ENCODE data around the gene GPR162. TPM values are rescaled to one million over a fixed set of nuclear protein-coding genes. Genes with fewer than 3 reads are reported as not detected.
A peak's percentile ranks its signal among the peaks of the same experiment; 100 is the strongest.

Gene GPR162
- total RNA-seq, 1 experiment from 2014 or later, result 6.1 TPM

- H4K8ac ChIP-seq (replicated peaks; ENCODE audit: insufficient read length, low read depth, low read length), result no peak within 1 kb of the TSS
- H3K79me1 ChIP-seq (ENCODE audit: insufficient read depth, low read depth, low read length, poor library complexity, severe bottlenecking), result no peaks in the 10 kb centered on the region
- WGBS (ENCODE audit: extremely low coverage, insufficient read length, low lambda C conversion rate), result no CpG with 5 or more reads among the region's 24 CpGs
- H3K23ac ChIP-seq (ENCODE audit: insufficient read length, low read depth, low read length), result no peak within 1 kb of the TSS
- no peak within 1 kb of the TSS for H2BK5ac ChIP-seq (ENCODE audit: insufficient read length, low read length)
- Mint-ChIP-seq H3K27ac (peak within 1 kb of the TSS in 2 of 3 experiments; percentile 39 to 67; a peak in 3 of 7 replicates), H3K36me3 (ENCODE audit: insufficient read depth in 1 of 3, low read depth in 3 of 3) (peaks cover 29 to 73% (median 70%) of the 10 kb centered on the region in 3 experiments), H3K4me3 (no peak within 1 kb of the TSS), H3K9me3 (no peaks in the 10 kb centered on the region; a peak in 1 of 5 replicates), H3K4me1 (peaks cover 4 to 21% of the 10 kb centered on the region in 2 experiments; a peak in 3 of 4 replicates), H3K27me3 (ENCODE audit: low read depth) (no peaks in the 10 kb centered on the region)
- no peak within 1 kb of the TSS for H2BK12ac ChIP-seq (ENCODE audit: insufficient read length, low read depth, low read length)
- H2AK5ac ChIP-seq (ENCODE audit: insufficient read length, low read length), result no peak within 1 kb of the TSS
- H3K18ac ChIP-seq (ENCODE audit: insufficient read length, low read depth, low read length), result no peak within 1 kb of the TSS
- H3K9ac ChIP-seq (ENCODE audit: extremely low read depth, insufficient read length, low read length), result no peak within 1 kb of the TSS
- no peak within 1 kb of the TSS for H2BK20ac ChIP-seq (ENCODE audit: low read depth, low read length, poor library complexity, severe bottlenecking)
- H3K23me2 ChIP-seq (ENCODE audit: insufficient read length, low read depth, low read length, poor library complexity, severe bottlenecking), result no peaks in the 10 kb centered on the region
- no peak within 1 kb of the TSS for H3K56ac ChIP-seq (ENCODE audit: insufficient read length, low read depth, low read length)
- no peak within 1 kb of the TSS for H3K4me2 ChIP-seq (ENCODE audit: insufficient read depth, insufficient read length, low read length)
- H3T11ph ChIP-seq (ENCODE audit: low read length), result no peak within 1 kb of the TSS
- TF ChIP-seq CTCF (conservative IDR thresholded peaks at IDR 0.05), result no peak
- no peak for DNase-seq
- H3K79me2 ChIP-seq (ENCODE audit: insufficient read depth, low read length), result no peaks in the 10 kb centered on the region
- no peaks in the 10 kb centered on the region for H3K4me1 ChIP-seq (ENCODE audit: insufficient read depth, low read length)
- no peak within 1 kb of the TSS for H2AFZ ChIP-seq (ENCODE audit: low read length)
- H3K9me3 ChIP-seq (ENCODE audit: control insufficient read depth, low read depth, low read length), result no peaks in the 10 kb centered on the region
- H3K4ac ChIP-seq (ENCODE audit: low read depth, low read length), result no peak within 1 kb of the TSS
- H2BK15ac ChIP-seq (ENCODE audit: low read depth, low read length), result no peak within 1 kb of the TSS
- H4K20me1 ChIP-seq (ENCODE audit: control insufficient read depth, insufficient read depth, insufficient read length), result no peaks in the 10 kb centered on the region
- no peak within 1 kb of the TSS for H4K5ac ChIP-seq (ENCODE audit: insufficient read length, low read depth, low read length)
- H3K27ac ChIP-seq (ENCODE audit: insufficient read length, low read depth, low read length), result no peak within 1 kb of the TSS
- no peak within 1 kb of the TSS for H3K14ac ChIP-seq (ENCODE audit: insufficient read depth, low read length)
- H2BK120ac ChIP-seq (ENCODE audit: low read depth, low read length, poor library complexity, severe bottlenecking), result no peak within 1 kb of the TSS
- H3K27me3 ChIP-seq (ENCODE audit: insufficient read depth, low read length), result no peaks in the 10 kb centered on the region
- no peak within 1 kb of the TSS for H4K91ac ChIP-seq (ENCODE audit: insufficient read length, low read depth, low read length)
Measured at GRCh38 chr12:6840761-6841515, 19.3 kb downstream of the GPR162 start, which contains the start of gene GNB3. Gene GNB3, plus strand, starts transcription at chr12:6840925. Its CDS starts 363 bp downstream, at chr12:6841288.
